CD14-positive monocyte (primary cell): Measurements from ENCODE around the gene RBM17. TPM values are rescaled to one million over a fixed set of nuclear protein-coding genes. Genes with fewer than 3 reads are reported as not detected.
A peak's percentile ranks its signal among the peaks of the same experiment; 100 is the strongest.

ENCODE experiments used
- DNase-seq, 3 donors: peaks; one replicate each; pipeline ENCODE4 v3.0.0-alpha.2; 2011 to 2022
- H2AFZ ChIP-seq: 2 replicates; pipeline ENCODE4 v1.6.0; 2012; ENCODE audit warnings: mild to moderate bottlenecking, low read depth, low read length, inconsistent platforms; ENCODE audit not compliant: insufficient read depth, poor library complexity, severe bottlenecking
- H3K27ac ChIP-seq, 2 donors: 1 replicate in 1 of 2; 2 replicates in 1 of 2; pipeline ENCODE4 v1.5.1; 2012 to 2013; ENCODE audit warnings: low read length in 2 of 2, control low read depth in 1 of 2, inconsistent platforms in 1 of 2, low read depth in 1 of 2, mild to moderate bottlenecking in 1 of 2
- H3K27me3 ChIP-seq, 2 donors: one replicate each; pipeline versions ENCODE4 v1.6.0 to v1.6.1; 2011 to 2013; ENCODE audit warnings: low read length in 2 of 2; ENCODE audit not compliant: control insufficient read depth in 2 of 2, insufficient read depth in 2 of 2
- H3K36me3 ChIP-seq, 2 donors: replicated peaks in 1 of 2; 1 replicate in 1 of 2; 2 replicates in 1 of 2; pipeline versions ENCODE4 v1.5.1 to v1.6.1; 2012 to 2013; ENCODE audit warnings: low read length in 2 of 2, control low read depth in 1 of 2, inconsistent platforms in 1 of 2, mild to moderate bottlenecking in 1 of 2; ENCODE audit not compliant: insufficient read depth in 2 of 2, control insufficient read depth in 1 of 2
- H3K4me1 ChIP-seq, 2 donors: 1 replicate in 1 of 2; 2 replicates in 1 of 2; pipeline versions ENCODE4 v1.5.1 to v1.6.1; 2012 to 2013; ENCODE audit warnings: low read length in 2 of 2, control low read depth in 1 of 2, inconsistent platforms in 1 of 2, mild to moderate bottlenecking in 1 of 2, moderate library complexity in 1 of 2; ENCODE audit not compliant: insufficient read depth in 2 of 2, control insufficient read depth in 1 of 2
- H3K4me2 ChIP-seq: replicated peaks from 2 replicates; pipeline ENCODE3; 2012; ENCODE audit warnings: low read length, moderate library complexity, mild to moderate bottlenecking; ENCODE audit not compliant: poor library complexity, severe bottlenecking; ENCODE audit errors: extremely low read depth
- H3K4me3 ChIP-seq, 3 experiments: fragments of 200-600 bp in 1 of 3; sonication (generic) in 1 of 3; replicated peaks in 1 of 3; 1 replicate in 2 of 3; 2 replicates in 1 of 3; pipeline ENCODE4 v1.5.1; 2011 to 2013; ENCODE audit warnings: low read length in 3 of 3, mild to moderate bottlenecking in 3 of 3, control low read depth in 2 of 3, low read depth in 2 of 3, inconsistent platforms in 1 of 3, moderate library complexity in 1 of 3
- H3K79me2 ChIP-seq: 2 replicates; pipeline ENCODE4 v1.6.0; 2012; ENCODE audit warnings: mild to moderate bottlenecking, control low read depth, inconsistent platforms, low read length, moderate library complexity; ENCODE audit not compliant: insufficient read depth
- H3K9ac ChIP-seq: 2 replicates; pipeline ENCODE4 v1.6.0; 2017; ENCODE audit warnings: low read length, mild to moderate bottlenecking; ENCODE audit not compliant: insufficient read depth, poor library complexity, severe bottlenecking
- H3K9me3 ChIP-seq, 2 donors: replicated peaks in 1 of 2; 1 replicate in 1 of 2; 2 replicates in 1 of 2; pipeline versions ENCODE4 v1.5.1 to v1.6.1; 2012 to 2013; ENCODE audit warnings: low read length in 2 of 2, control low read depth in 1 of 2; ENCODE audit not compliant: control insufficient read depth in 1 of 2, insufficient read depth in 1 of 2
- H4K20me1 ChIP-seq: 2 replicates; pipeline ENCODE4 v1.6.0; 2012; ENCODE audit warnings: mild to moderate bottlenecking, low read length, control low read depth, moderate library complexity; ENCODE audit not compliant: insufficient read depth
- H3K27ac Mint-ChIP-seq, 7 donors: one replicate each; pipeline ENCODE4 v1.8.0; 2020; ENCODE audit warnings: mild to moderate bottlenecking in 7 of 7, mixed read lengths in 7 of 7, moderate library complexity in 6 of 7, inconsistent platforms in 2 of 7
- H3K27me3 Mint-ChIP-seq, 3 donors: one replicate each; pipeline ENCODE4 v1.8.0; 2021 to 2022; ENCODE audit warnings: low read depth in 3 of 3, mild to moderate bottlenecking in 3 of 3, mixed read lengths in 3 of 3, moderate library complexity in 3 of 3, inconsistent platforms in 1 of 3
- H3K36me3 Mint-ChIP-seq, 2 donors: one replicate each; pipeline ENCODE4 v1.8.0; 2020; ENCODE audit warnings: mixed read lengths in 2 of 2, inconsistent platforms in 1 of 2, mild to moderate bottlenecking in 1 of 2
- H3K4me1 Mint-ChIP-seq: one replicate; pipeline ENCODE4 v1.8.0; 2020; ENCODE audit warnings: mild to moderate bottlenecking, mixed read lengths
- H3K4me3 Mint-ChIP-seq, 2 donors: one replicate each; pipeline ENCODE4 v1.8.0; 2020; ENCODE audit warnings: mild to moderate bottlenecking in 2 of 2, mixed read lengths in 2 of 2, moderate library complexity in 1 of 2
- H3K9me3 Mint-ChIP-seq, 7 donors: one replicate each; pipeline ENCODE4 v1.8.0; 2020 to 2022; ENCODE audit warnings: mixed read lengths in 7 of 7, mild to moderate bottlenecking in 6 of 7, moderate library complexity in 6 of 7, inconsistent platforms in 2 of 7
- CTCF ChIP-seq: fragments of 200-600 bp; IDR thresholded peaks from one replicate; pipeline ENCODE4 v1.8.0; 2022; ENCODE audit warnings: antibody characterized with exemption, mild to moderate bottlenecking
- WGBS: methylation state at CpG from one replicate; pipeline ENCODE4 v1.1.5; 2013; ENCODE audit warnings: missing lambda C conversion rate; ENCODE audit not compliant: insufficient coverage; 5-methylcytosine and 5-hydroxymethylcytosine counted together
- intact Hi-C, 2 donors: fragments of 100-400 bp; cut with micrococcal nuclease; formaldehyde crosslinking; loops; one replicate each; pipeline versions ENCODE4 v1.15.0 to v1.15.1; 2023
- polyA plus RNA-seq, 3 donors: library from polyadenylated mRNA; depleted of rRNA in 1 of 3; unstranded in 2 of 3; stranded (reverse) in 1 of 3; fragments of 300-500 nt in 2 of 3; fragments of >200 nt in 1 of 3; fragmentation: Illumina TruSeq in 2 of 3; gene quantifications; 1 replicate in 2 of 3; 2 replicates in 1 of 3; pipeline ENCODE4 v1.2.3, GENCODE V29; 2012 to 2021

RBM17 gene
- polyA plus RNA-seq, 3 donors, result 37.2 to 51.4 (median 44.5) TPM

- Histone ChIP-seq H3K4me1 (peaks cover 69 to 73% of the 10 kb centered on the region in 2 donors), H3K4me2 (peak overlapping the region; percentile 25), H3K9me3 (no peaks in the 10 kb centered on the region), H3K4me3 (peak overlapping the region in 1 of 3 experiments; percentile 38), H3K27me3 (no peaks in the 10 kb centered on the region), H3K27ac (peak overlapping the region in 1 of 2 donors; percentile 63), H4K20me1 (no peaks in the 10 kb centered on the region), H3K9ac (peak overlapping the region; percentile 2), H2AFZ (no peak overlapping the region), H3K79me2 (no peaks in the 10 kb centered on the region), H3K36me3 (no peaks in the 10 kb centered on the region)
- peaks cover 0 to 4% (median 0%) of the 10 kb centered on the region in 7 donors for H3K9me3 Mint-ChIP-seq
- H3K4me3 Mint-ChIP-seq, result no peak overlapping the region
- H3K27ac Mint-ChIP-seq, result peak overlapping the region in 4 of 7 donors; percentile 26 to 58 (median 38)
- WGBS, result 15% methylated on average over 4 of the region's 5 CpGs
- H3K4me1 Mint-ChIP-seq, result peaks cover 77% of the 10 kb centered on the region
- intact Hi-C loops, result no loop called here
- H3K36me3 Mint-ChIP-seq, result peaks cover 0 to 8% of the 10 kb centered on the region in 2 donors
- peaks cover 0 to 7% (median 6%) of the 10 kb centered on the region in 3 donors for H3K27me3 Mint-ChIP-seq
- DNase-seq, result peak; percentile 61 to 81 (median 74)
- TF ChIP-seq CTCF, result no peak
Measured at GRCh38 chr10:6070660-6071059, 18.2 kb upstream of the RBM17 start.

- WGBS, result 0% methylated on average over 3 of the region's 10 CpGs
- peak overlapping the region in 1 of 2 donors; percentile 63 for H3K27ac ChIP-seq
- H3K27me3 ChIP-seq, result no peaks in the 10 kb centered on the region
- H2AFZ ChIP-seq, result peak overlapping the region; percentile 35
- no peaks in the 10 kb centered on the region for H4K20me1 ChIP-seq
- peaks cover 0 to 7% (median 6%) of the 10 kb centered on the region in 3 donors for H3K27me3 Mint-ChIP-seq
- H3K4me2 ChIP-seq, result peak overlapping the region; percentile 26
- H3K4me1 ChIP-seq, result peaks cover 60 to 65% of the 10 kb centered on the region in 2 donors
- no peaks in the 10 kb centered on the region for H3K9me3 ChIP-seq
- peak overlapping the region in 1 of 3 experiments; percentile 38 for H3K4me3 ChIP-seq
- peaks cover 69% of the 10 kb centered on the region for H3K4me1 Mint-ChIP-seq
- peak overlapping the region in 1 of 2 donors; percentile 39 for H3K4me3 Mint-ChIP-seq
- H3K9ac ChIP-seq, result peak overlapping the region; percentile 2
- no peaks in the 10 kb centered on the region for H3K36me3 ChIP-seq
- peaks cover 0 to 4% (median 0%) of the 10 kb centered on the region in 7 donors for H3K9me3 Mint-ChIP-seq
- H3K79me2 ChIP-seq, result no peaks in the 10 kb centered on the region
- DNase-seq, result peak in 2 of 3 donors; percentile 23 to 34
- H3K36me3 Mint-ChIP-seq, result peaks cover 0 to 6% of the 10 kb centered on the region in 2 donors
- TF ChIP-seq CTCF, result no peak
- H3K27ac Mint-ChIP-seq, result peak overlapping the region; percentile 28 to 87 (median 59)
- intact Hi-C loops, result no loop called here
Measured at GRCh38 chr10:6071181-6072175, 17.4 kb upstream of the RBM17 start.
